C1 segment of cervical spinal cord (tissue), 14 donors: ENCODE data around the gene S100PBP.
A peak's percentile ranks its signal among the peaks of the same experiment; 100 is the strongest.

Experiments used
- DNase-seq, 14 donors: peaks; one replicate each; lab custom pipeline; 2025; lab: John Stamatoyannopoulos, UW

The S100PBP gene

GRCh38 chr1:32886828-32887414, 69.5 kb downstream of the S100PBP start:
- DNase-seq: peak in 1 of 14 donors; percentile 54

GRCh38 chr1:32887623-32888022, 70.2 kb downstream of the S100PBP start:
- DNase-seq: no peak

GRCh38 chr1:32888134-32888533, 70.7 kb downstream of the S100PBP start:
- no peak for DNase-seq

GRCh38 chr1:32888677-32889420, 71.4 kb downstream of the S100PBP start:
- no peak for DNase-seq

- no peak for DNase-seq
These were observed 72.4 kb downstream of the S100PBP start for GRCh38 chr1:32889731-32890278.

GRCh38 chr1:32890516-32891240, 73.2 kb downstream of the S100PBP start:
- no peak for DNase-seq

- no peak for DNase-seq
These were observed 73.8 kb downstream of the S100PBP start for GRCh38 chr1:32891241-32891570.

GRCh38 chr1:32891630-32892029, 74.2 kb downstream of the S100PBP start:
- no peak for DNase-seq

GRCh38 chr1:32892368-32893197, 75.1 kb downstream of the S100PBP start:
- DNase-seq: peak in 11 of 14 donors; percentile 25 to 76 (median 47)

GRCh38 chr1:32893198-32894018, 76.0 kb downstream of the S100PBP start:
- DNase-seq: peak in 6 of 14 donors; percentile 24 to 68 (median 47)

GRCh38 chr1:32894019-32894600, 76.7 kb downstream of the S100PBP start:
- no peak for DNase-seq

GRCh38 chr1:32894681-32895080, 77.2 kb downstream of the S100PBP start:
- no peak for DNase-seq

GRCh38 chr1:32895325-32896215, 78.1 kb downstream of the S100PBP start:
- no peak for DNase-seq

GRCh38 chr1:32896451-32896850, 79.0 kb downstream of the S100PBP start:
- DNase-seq: no peak

- DNase-seq: no peak
These were observed 79.9 kb downstream of the S100PBP start for GRCh38 chr1:32897082-32898049.

GRCh38 chr1:32898056-32898455, 80.6 kb downstream of the S100PBP start:
- DNase-seq: no peak

GRCh38 chr1:32898958-32899357, 81.5 kb downstream of the S100PBP start:
- no peak for DNase-seq
